ENCODE measurements around the gene MUTYH. TPM values are rescaled to one million over a fixed set of nuclear protein-coding genes. Genes with fewer than 3 reads are reported as not detected.

The MUTYH gene
- total RNA-seq, 1 experiment from 2014 or later, result 48.4 TPM

DNA sequence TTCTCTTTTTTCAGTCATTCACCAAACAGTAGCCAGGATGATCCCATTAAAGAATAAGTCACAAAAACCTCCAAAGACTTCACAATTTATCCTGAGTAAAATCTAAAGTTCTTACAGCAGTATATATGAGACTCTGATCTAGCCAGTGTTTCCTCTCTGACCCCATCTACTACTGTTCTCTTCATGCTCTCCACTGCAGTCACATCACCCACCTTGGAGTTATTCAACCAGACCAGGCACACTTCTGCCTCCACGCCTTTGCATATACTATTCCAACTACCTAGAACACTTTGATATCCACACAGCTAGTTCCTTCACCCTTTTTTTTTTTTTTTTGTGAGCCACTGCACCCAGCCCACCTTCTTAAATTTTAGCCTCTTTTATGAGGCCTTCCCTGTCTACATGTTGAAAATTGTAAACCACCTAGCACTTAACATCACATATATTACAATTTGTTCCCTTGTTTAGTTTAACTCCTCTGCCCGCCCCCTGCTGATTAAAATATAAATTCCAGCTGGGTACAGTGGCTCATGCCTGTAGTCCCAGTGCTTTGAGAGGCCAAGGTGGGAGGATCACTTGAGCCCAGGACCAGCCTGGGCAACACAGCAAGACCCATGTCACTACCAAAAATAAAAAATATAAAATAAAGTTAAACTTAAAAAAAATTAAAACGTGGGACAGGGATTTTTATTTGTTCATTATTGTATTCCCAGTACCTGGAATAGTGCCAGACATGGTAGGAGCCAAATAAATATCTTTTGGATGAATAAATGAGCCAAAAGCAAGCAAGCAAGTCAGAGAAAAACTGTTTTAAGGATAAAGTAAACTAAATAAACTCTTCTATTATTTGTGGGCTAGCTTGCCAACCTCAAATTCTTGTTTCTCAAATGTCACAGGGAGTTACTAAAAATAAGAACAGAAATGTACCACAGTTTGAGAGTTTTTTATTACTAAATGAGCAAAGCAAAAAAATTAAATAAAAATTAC is 35.2 kb upstream of the MUTYH start:
- H3K4me1 Mint-ChIP-seq (ENCODE audit: low read depth, unreplicated experiment), result peaks cover 16% of the 10 kb centered on the region
- H3K36me3 Mint-ChIP-seq (ENCODE audit: insufficient read depth, unreplicated experiment), result no peaks in the 10 kb centered on the region
- H3K27ac Mint-ChIP-seq (ENCODE audit: unreplicated experiment), result no peak overlapping the region
- ChIA-PET CTCF (interaction anchor here (0.6 to 1.1 kb wide), 2 partner anchors 116 to 117 kb away, joined by 3 to 4 read pairs; partner anchors contain the start of gene TESK2), POLR2A (no interaction called here)
- H3K4me1 ChIP-seq, result no peaks in the 10 kb centered on the region
- intact Hi-C loops (cut with micrococcal nuclease; ENCODE audit: unreplicated experiment), result no loop called here
- H3K9me3 ChIP-seq, result no peaks in the 10 kb centered on the region
- DNase-seq, result no peak
- H3K36me3 ChIP-seq (ENCODE audit: control insufficient read depth, insufficient read depth, low read length), result no peaks in the 10 kb centered on the region
- H3K9me3 Mint-ChIP-seq (ENCODE audit: unreplicated experiment), result no peaks in the 10 kb centered on the region
- no peak overlapping the region for H3K4me3 Mint-ChIP-seq (ENCODE audit: unreplicated experiment)
- TF ChIP-seq, protein P1, sequence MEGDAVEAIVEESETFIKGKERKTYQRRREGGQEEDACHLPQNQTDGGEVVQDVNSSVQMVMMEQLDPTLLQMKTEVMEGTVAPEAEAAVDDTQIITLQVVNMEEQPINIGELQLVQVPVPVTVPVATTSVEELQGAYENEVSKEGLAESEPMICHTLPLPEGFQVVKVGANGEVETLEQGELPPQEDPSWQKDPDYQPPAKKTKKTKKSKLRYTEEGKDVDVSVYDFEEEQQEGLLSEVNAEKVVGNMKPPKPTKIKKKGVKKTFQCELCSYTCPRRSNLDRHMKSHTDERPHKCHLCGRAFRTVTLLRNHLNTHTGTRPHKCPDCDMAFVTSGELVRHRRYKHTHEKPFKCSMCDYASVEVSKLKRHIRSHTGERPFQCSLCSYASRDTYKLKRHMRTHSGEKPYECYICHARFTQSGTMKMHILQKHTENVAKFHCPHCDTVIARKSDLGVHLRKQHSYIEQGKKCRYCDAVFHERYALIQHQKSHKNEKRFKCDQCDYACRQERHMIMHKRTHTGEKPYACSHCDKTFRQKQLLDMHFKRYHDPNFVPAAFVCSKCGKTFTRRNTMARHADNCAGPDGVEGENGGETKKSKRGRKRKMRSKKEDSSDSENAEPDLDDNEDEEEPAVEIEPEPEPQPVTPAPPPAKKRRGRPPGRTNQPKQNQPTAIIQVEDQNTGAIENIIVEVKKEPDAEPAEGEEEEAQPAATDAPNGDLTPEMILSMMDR (IDR thresholded peaks at IDR 0.05; ENCODE audit: insufficient read depth in 1 of 2, low read depth in 1 of 2, low read length in 1 of 2, severe bottlenecking in 1 of 2, unreplicated experiment in 1 of 2), result no peak
- H3K27me3 Mint-ChIP-seq (ENCODE audit: insufficient read depth, unreplicated experiment), result no peaks in the 10 kb centered on the region
- no TSS peak for BruUV-seq (replicated peaks)
- no peak overlapping the region for H3K4me3 ChIP-seq (ENCODE audit: low read depth, low read length)
- H3K27me3 ChIP-seq (replicated peaks; ENCODE audit: control insufficient read depth, insufficient read depth, low read length), result no peaks in the 10 kb centered on the region

DNA sequence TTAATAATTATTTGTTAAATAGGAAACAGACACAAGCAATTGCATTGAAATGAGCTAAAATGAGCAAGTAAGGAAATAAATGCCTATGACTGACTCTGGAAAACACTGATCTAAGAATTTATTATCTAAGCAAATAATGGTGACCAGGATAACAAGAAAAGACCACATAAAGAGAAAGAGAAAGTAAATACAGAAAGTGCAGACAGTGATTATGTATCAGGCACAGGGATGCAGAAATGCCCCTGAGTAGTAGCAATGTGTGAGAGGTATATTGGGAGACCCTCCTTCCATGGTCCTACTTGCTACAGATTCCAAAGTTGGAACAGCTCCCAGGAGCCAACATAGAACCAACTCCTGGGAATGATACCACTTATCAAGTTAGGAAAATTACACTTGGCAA is 33.3 kb upstream of the MUTYH start:
- Mint-ChIP-seq H3K9me3 (ENCODE audit: unreplicated experiment) (no peaks in the 10 kb centered on the region), H3K27me3 (ENCODE audit: insufficient read depth, unreplicated experiment) (no peaks in the 10 kb centered on the region), H3K4me1 (ENCODE audit: low read depth, unreplicated experiment) (peaks cover 16% of the 10 kb centered on the region), H3K27ac (ENCODE audit: unreplicated experiment) (no peak overlapping the region), H3K4me3 (ENCODE audit: unreplicated experiment) (no peak overlapping the region), H3K36me3 (ENCODE audit: insufficient read depth, unreplicated experiment) (no peaks in the 10 kb centered on the region)
- DNase-seq, result no peak
- ChIA-PET POLR2A (interaction anchor here (0.5 to 0.6 kb wide), 2 partner anchors 8 to 94 kb away, joined by 3 to 4 read pairs; no protein-coding TSS in a partner anchor), CTCF (no interaction called here)
- intact Hi-C loops (cut with micrococcal nuclease; ENCODE audit: unreplicated experiment), result no loop called here
- H3K4me3 ChIP-seq (ENCODE audit: low read depth, low read length), result no peak overlapping the region
- H3K9me3 ChIP-seq, result no peaks in the 10 kb centered on the region
- BruUV-seq (replicated peaks), result no TSS peak
- no peaks in the 10 kb centered on the region for H3K36me3 ChIP-seq (ENCODE audit: control insufficient read depth, insufficient read depth, low read length)
- H3K4me1 ChIP-seq, result no peaks in the 10 kb centered on the region
- no peaks in the 10 kb centered on the region for H3K27me3 ChIP-seq (replicated peaks; ENCODE audit: control insufficient read depth, insufficient read depth, low read length)
- TF ChIP-seq, protein P1 (IDR thresholded peaks at IDR 0.05; ENCODE audit: insufficient read depth in 1 of 2, low read depth in 1 of 2, low read length in 1 of 2, severe bottlenecking in 1 of 2, unreplicated experiment in 1 of 2), result no peak

DNA sequence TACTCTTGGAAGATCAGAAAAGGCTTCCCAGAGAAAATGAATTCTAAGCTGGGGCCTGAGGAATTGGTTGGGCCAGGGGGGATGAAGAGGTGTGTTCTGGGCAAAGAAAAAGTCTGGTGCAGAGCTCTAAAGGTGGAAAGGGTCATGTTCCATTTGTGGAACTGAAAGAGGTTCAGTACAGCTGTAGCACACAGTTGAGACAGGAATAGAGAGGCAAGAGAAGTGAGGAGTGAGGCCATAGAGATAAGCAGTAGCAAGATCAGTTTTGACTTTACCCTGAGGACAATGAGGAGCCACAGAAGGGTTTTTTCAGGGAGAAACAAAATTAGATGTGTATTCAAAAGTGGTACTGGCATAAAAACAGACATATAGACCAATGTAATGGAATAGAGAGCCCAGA is 30.3 kb upstream of the MUTYH start:
- H3K4me1 Mint-ChIP-seq (ENCODE audit: low read depth, unreplicated experiment), result peaks cover 16% of the 10 kb centered on the region
- BruUV-seq (replicated peaks), result no TSS peak
- Histone ChIP-seq H3K4me3 (ENCODE audit: low read depth, low read length) (no peak overlapping the region), H3K36me3 (ENCODE audit: control insufficient read depth, insufficient read depth, low read length) (no peaks in the 10 kb centered on the region), H3K4me1 (no peaks in the 10 kb centered on the region), H3K9me3 (no peaks in the 10 kb centered on the region), H3K27me3 (replicated peaks; ENCODE audit: control insufficient read depth, insufficient read depth, low read length) (no peaks in the 10 kb centered on the region)
- no peak overlapping the region for H3K4me3 Mint-ChIP-seq (ENCODE audit: unreplicated experiment)
- no peaks in the 10 kb centered on the region for H3K36me3 Mint-ChIP-seq (ENCODE audit: insufficient read depth, unreplicated experiment)
- no peak overlapping the region for H3K27ac Mint-ChIP-seq (ENCODE audit: unreplicated experiment)
- intact Hi-C loops (cut with micrococcal nuclease; ENCODE audit: unreplicated experiment), result loop anchor here (1.0 kb wide), 1 partner anchor 14 kb away; no protein-coding TSS in a partner anchor
- H3K9me3 Mint-ChIP-seq (ENCODE audit: unreplicated experiment), result no peaks in the 10 kb centered on the region
- TF ChIP-seq, protein P1 (IDR thresholded peaks at IDR 0.05; ENCODE audit: insufficient read depth in 1 of 2, low read depth in 1 of 2, low read length in 1 of 2, severe bottlenecking in 1 of 2, unreplicated experiment in 1 of 2), result no peak
- ChIA-PET POLR2A (no interaction called here), CTCF (no interaction called here)
- H3K27me3 Mint-ChIP-seq (ENCODE audit: insufficient read depth, unreplicated experiment), result no peaks in the 10 kb centered on the region
- no peak for DNase-seq

Measured in Caco-2 (cell line).